Astrocyte (in vitro differentiated cells and primary cell): ENCODE measurements around the gene C19orf47.

ENCODE experiments used
- EZH2 ChIP-seq: IDR thresholded peaks from 2 replicates; pipeline ENCODE4 v1.6.1; 2012; ENCODE audit warnings: mild to moderate bottlenecking, low read length, inconsistent platforms; ENCODE audit not compliant: insufficient read depth
- TF ChIP-seq, protein P1 (sequence below): IDR thresholded peaks from 2 replicates; pipeline ENCODE4 v1.5.1; 2011; ENCODE audit warnings: low read depth, mild to moderate bottlenecking, inconsistent platforms, low read length, moderate library complexity; ENCODE audit not compliant: insufficient read depth

DNA sequence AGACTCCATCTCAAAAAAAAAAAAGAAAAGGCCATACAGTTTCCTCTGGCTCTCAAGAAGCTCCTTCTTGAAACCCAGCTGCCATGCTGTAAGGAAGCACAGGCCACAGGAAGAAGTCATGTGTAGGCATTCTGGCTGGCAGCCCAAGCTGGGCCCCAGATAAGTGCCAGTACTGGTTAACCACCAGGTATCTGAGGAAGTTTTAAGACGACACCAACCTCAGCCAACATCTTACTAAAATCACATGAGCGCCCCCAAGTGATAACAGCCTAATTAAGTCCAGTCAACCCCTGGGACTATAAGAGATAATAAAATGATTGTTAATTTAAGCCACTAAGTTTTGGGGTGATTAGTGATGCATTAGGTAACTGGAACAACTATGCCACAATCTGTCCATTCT, 35.7 kb downstream of the C19orf47 start:
- TF ChIP-seq, protein P1, sequence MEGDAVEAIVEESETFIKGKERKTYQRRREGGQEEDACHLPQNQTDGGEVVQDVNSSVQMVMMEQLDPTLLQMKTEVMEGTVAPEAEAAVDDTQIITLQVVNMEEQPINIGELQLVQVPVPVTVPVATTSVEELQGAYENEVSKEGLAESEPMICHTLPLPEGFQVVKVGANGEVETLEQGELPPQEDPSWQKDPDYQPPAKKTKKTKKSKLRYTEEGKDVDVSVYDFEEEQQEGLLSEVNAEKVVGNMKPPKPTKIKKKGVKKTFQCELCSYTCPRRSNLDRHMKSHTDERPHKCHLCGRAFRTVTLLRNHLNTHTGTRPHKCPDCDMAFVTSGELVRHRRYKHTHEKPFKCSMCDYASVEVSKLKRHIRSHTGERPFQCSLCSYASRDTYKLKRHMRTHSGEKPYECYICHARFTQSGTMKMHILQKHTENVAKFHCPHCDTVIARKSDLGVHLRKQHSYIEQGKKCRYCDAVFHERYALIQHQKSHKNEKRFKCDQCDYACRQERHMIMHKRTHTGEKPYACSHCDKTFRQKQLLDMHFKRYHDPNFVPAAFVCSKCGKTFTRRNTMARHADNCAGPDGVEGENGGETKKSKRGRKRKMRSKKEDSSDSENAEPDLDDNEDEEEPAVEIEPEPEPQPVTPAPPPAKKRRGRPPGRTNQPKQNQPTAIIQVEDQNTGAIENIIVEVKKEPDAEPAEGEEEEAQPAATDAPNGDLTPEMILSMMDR: no peak
- no peak for TF ChIP-seq EZH2
